ENCODE data around the gene TMOD1. TPM values are rescaled to one million over a fixed set of nuclear protein-coding genes. Genes with fewer than 3 reads are reported as not detected.

The TMOD1 gene
- total RNA-seq, 1 donor from 2014 or later, result 1.3 TPM

DNA sequence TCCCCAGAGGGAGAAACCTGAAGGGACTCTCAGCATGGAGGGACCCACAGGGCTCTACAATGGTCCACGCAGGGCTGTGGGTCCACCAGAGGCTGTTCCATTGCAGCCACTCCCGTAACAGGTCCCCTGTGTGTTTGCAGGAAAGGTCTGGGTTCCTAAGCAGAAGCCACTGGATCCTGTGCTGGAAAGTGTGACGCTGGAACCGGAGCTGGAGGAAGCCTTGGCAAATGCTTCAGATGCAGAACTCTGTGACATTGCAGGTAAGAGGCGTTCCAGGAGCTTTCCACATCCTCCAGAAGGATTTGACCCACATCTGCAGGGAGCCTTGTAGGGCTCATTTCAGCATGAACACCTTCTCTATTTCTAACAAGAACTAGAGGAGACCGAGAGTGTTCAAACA, 51.7 kb downstream of the TMOD1 start:
- no peak for TF ChIP-seq CTCF (IDR thresholded peaks at IDR 0.05)
- H3K27me3 Mint-ChIP-seq (ENCODE audit: low read depth), result peaks cover 63% of the 10 kb centered on the region
- no peak overlapping the region for H3K27ac Mint-ChIP-seq (ENCODE audit: unreplicated experiment)

DNA sequence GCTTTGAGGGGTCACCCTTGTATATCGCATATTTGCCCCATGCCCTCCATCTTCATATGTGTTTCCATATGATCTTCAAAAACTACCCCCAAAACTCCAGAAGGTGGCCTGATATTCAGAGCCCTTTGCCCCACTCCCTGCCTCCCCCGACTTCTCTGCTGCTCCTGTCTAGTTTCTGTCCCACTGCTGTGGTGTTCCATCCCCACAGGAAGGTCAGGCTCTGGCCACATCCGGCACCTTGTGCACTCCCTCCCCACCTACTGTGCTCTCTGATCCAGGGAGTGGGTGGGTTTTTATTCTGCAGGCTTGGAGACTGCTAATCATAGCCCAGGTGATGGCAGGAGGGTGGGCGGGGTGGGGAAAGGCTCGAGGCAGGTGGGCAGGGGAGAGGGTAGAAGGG, 52.4 kb downstream of the TMOD1 start:
- Mint-ChIP-seq H3K9me3 (ENCODE audit: low read depth) (no peaks in the 10 kb centered on the region), H3K27me3 (ENCODE audit: low read depth) (peaks cover 59% of the 10 kb centered on the region), H3K4me3 (ENCODE audit: unreplicated experiment) (no peak overlapping the region), H3K4me1 (ENCODE audit: low read depth) (peaks cover 13% of the 10 kb centered on the region), H3K27ac (ENCODE audit: unreplicated experiment) (no peak overlapping the region), H3K36me3 (ENCODE audit: low read depth) (no peaks in the 10 kb centered on the region)
- DNase-seq (ENCODE audit: low spot score), result no peak
- no peak for TF ChIP-seq CTCF (IDR thresholded peaks at IDR 0.05)

More for the DNA sequence above, 51.7 kb downstream of the TMOD1 start:
- DNase-seq (ENCODE audit: low spot score), result no peak
- Mint-ChIP-seq H3K4me3 (ENCODE audit: unreplicated experiment) (no peak overlapping the region), H3K36me3 (ENCODE audit: low read depth) (no peaks in the 10 kb centered on the region), H3K9me3 (ENCODE audit: low read depth) (no peaks in the 10 kb centered on the region), H3K4me1 (ENCODE audit: low read depth) (peaks cover 11% of the 10 kb centered on the region)

DNA sequence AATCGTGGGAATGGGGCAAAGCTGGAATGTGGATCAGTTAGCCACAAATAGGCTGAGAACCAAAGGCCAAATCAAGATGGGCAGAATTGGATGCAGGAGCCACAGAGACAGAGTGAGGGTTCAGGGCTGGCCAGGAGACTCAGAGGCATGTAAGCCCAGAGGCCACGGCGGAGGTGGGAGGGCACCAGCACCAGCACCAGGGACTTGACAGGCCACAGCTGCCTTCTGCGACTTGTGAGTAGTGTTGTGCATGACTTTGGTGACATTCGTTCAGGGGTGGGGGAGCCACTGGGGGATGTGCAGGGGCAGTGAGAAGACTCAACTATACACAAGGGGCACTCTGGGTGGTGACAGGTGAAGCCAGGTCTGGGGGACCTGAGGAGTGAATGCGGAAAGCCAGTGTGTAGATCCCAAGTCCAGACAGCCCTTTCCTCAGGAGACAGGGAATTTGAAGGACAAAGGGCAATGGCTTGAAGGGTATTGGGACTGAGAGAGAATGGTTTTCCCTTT, 53.2 kb downstream of the TMOD1 start:
- Mint-ChIP-seq H3K4me3 (ENCODE audit: unreplicated experiment) (no peak overlapping the region), H3K36me3 (ENCODE audit: low read depth) (no peaks in the 10 kb centered on the region), H3K4me1 (ENCODE audit: low read depth) (peaks cover 17% of the 10 kb centered on the region), H3K27ac (ENCODE audit: unreplicated experiment) (no peak overlapping the region), H3K27me3 (ENCODE audit: low read depth) (peaks cover 54% of the 10 kb centered on the region), H3K9me3 (ENCODE audit: low read depth) (no peaks in the 10 kb centered on the region)
- DNase-seq (ENCODE audit: low spot score), result no peak
- TF ChIP-seq CTCF (IDR thresholded peaks at IDR 0.05), result no peak

DNA sequence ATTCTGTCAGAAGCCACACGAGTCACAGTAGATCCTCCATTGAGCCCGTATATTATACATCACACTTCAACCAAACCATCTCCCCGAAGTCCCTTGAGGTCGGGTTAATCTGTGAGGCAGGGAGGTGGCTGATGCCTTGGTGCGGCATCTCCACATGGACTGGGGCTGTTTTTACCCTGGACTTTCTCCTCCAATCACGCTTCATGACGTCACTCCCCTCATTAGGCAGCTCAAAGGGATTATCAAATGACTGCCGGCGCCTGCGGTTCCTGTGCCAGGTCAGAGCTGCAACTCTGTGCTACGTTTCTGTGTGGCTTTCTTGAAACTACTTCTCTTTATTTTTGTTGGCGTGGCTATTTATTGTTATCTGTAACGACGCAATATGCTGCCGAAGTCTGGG, 53.7 kb downstream of the TMOD1 start:
- no peak for DNase-seq (ENCODE audit: low spot score)

GRCh38 chr9:97556036-97556720, 54.7 kb downstream of the TMOD1 start:
- no peak for DNase-seq (ENCODE audit: low spot score)
- Mint-ChIP-seq H3K36me3 (ENCODE audit: low read depth) (no peaks in the 10 kb centered on the region), H3K4me3 (ENCODE audit: unreplicated experiment) (no peak overlapping the region), H3K27ac (ENCODE audit: unreplicated experiment) (no peak overlapping the region), H3K27me3 (ENCODE audit: low read depth) (peaks cover 47% of the 10 kb centered on the region), H3K9me3 (ENCODE audit: low read depth) (no peaks in the 10 kb centered on the region), H3K4me1 (ENCODE audit: low read depth) (peaks cover 17% of the 10 kb centered on the region)
- no peak for TF ChIP-seq CTCF (IDR thresholded peaks at IDR 0.05)

More for the DNA sequence above, 53.7 kb downstream of the TMOD1 start:
- no peaks in the 10 kb centered on the region for H3K36me3 Mint-ChIP-seq (ENCODE audit: low read depth)
- no peaks in the 10 kb centered on the region for H3K9me3 Mint-ChIP-seq (ENCODE audit: low read depth)
- H3K4me3 Mint-ChIP-seq (ENCODE audit: unreplicated experiment), result no peak overlapping the region
- no peak for TF ChIP-seq CTCF (IDR thresholded peaks at IDR 0.05)
- H3K27ac Mint-ChIP-seq (ENCODE audit: unreplicated experiment), result no peak overlapping the region
- peaks cover 17% of the 10 kb centered on the region for H3K4me1 Mint-ChIP-seq (ENCODE audit: low read depth)
- H3K27me3 Mint-ChIP-seq (ENCODE audit: low read depth), result peaks cover 52% of the 10 kb centered on the region
